AG10803 (cell line): ENCODE measurements around the gene BDKRB2.

Experiments
- DNase-seq: peaks from one replicate; pipeline ENCODE4 v3.0.0; 2010; ENCODE audit warnings: low read depth
- H3K4me3 ChIP-seq: 2 replicates; pipeline ENCODE4 v1.5.1; 2011; ENCODE audit warnings: mild to moderate bottlenecking, low read length, control low read depth
- CTCF ChIP-seq: conservative IDR thresholded peaks from 2 replicates; pipeline ENCODE4 v1.5.1; 2011; ENCODE audit warnings: mild to moderate bottlenecking, low read length, control low read depth, inconsistent platforms

The BDKRB2 gene

GRCh38 chr14:96167224-96168148 lies 37.2 kb upstream of the BDKRB2 start:
- DNase-seq, result peak; percentile 83
- TF ChIP-seq CTCF, result no peak
- no peak overlapping the region for H3K4me3 ChIP-seq

GRCh38 chr14:96168581-96168980 lies 36.1 kb upstream of the BDKRB2 start:
- no peak for TF ChIP-seq CTCF
- H3K4me3 ChIP-seq, result no peak overlapping the region
- no peak for DNase-seq

GRCh38 chr14:96170961-96171592 lies 33.6 kb upstream of the BDKRB2 start:
- TF ChIP-seq CTCF, result no peak
- H3K4me3 ChIP-seq, result no peak overlapping the region
- DNase-seq, result no peak

- no peak overlapping the region for H3K4me3 ChIP-seq
- TF ChIP-seq CTCF, result no peak
- no peak for DNase-seq
These were observed 30.8 kb upstream of the BDKRB2 start for GRCh38 chr14:96173636-96174475.

GRCh38 chr14:96176275-96176674 lies 28.4 kb upstream of the BDKRB2 start:
- H3K4me3 ChIP-seq, result 0 out of 2 replicates have a peak overlapping the region, but pooled peaks have one; percentile 8
- TF ChIP-seq CTCF, result no peak
- DNase-seq, result peak; percentile 76

- H3K4me3 ChIP-seq, result no peak overlapping the region
- peak; percentile 99 for DNase-seq
- TF ChIP-seq CTCF, result no peak
These were observed 27.8 kb upstream of the BDKRB2 start for GRCh38 chr14:96176811-96177211.
